GM21737 (cell line): ENCODE measurements around the gene HJURP.

Experiments
- ATAC-seq: cut with Tn5 transposase; IDR thresholded peaks from one replicate; pipeline ENCODE4 v1.9.1; 2021; ENCODE audit warnings: mild to moderate bottlenecking, moderate library complexity; ENCODE audit not compliant: unreplicated experiment

Gene HJURP

GRCh38 chr2:233816334-233816733 lies 38.0 kb downstream of the HJURP start:
- ATAC-seq, result no peak

GRCh38 chr2:233815861-233816260 lies 38.5 kb downstream of the HJURP start:
- no peak for ATAC-seq

GRCh38 chr2:233814056-233814835 lies 40.1 kb downstream of the HJURP start:
- no peak for ATAC-seq

GRCh38 chr2:233813236-233814055 lies 40.9 kb downstream of the HJURP start:
- no peak for ATAC-seq

GRCh38 chr2:233811732-233812131 lies 42.6 kb downstream of the HJURP start:
- no peak for ATAC-seq

GRCh38 chr2:233811087-233811486 lies 43.2 kb downstream of the HJURP start:
- ATAC-seq, result no peak

GRCh38 chr2:233810385-233810784 lies 44.0 kb downstream of the HJURP start:
- ATAC-seq, result no peak

- no peak for ATAC-seq
Observed at GRCh38 chr2:233807966-233808935, 46.1 kb downstream of the HJURP start.

- ATAC-seq, result no peak
Observed at GRCh38 chr2:233807215-233807865, 47.0 kb downstream of the HJURP start.

GRCh38 chr2:233803994-233804393 lies 50.3 kb downstream of the HJURP start:
- ATAC-seq, result no peak

- no peak for ATAC-seq
Observed at GRCh38 chr2:233803292-233803911, 50.9 kb downstream of the HJURP start.

- no peak for ATAC-seq
Observed at GRCh38 chr2:233802132-233802815, 52.1 kb downstream of the HJURP start.

- ATAC-seq, result no peak
Observed at GRCh38 chr2:233801357-233802131, 52.8 kb downstream of the HJURP start.

GRCh38 chr2:233800208-233800607 lies 54.1 kb downstream of the HJURP start:
- ATAC-seq, result no peak

GRCh38 chr2:233799716-233800115 lies 54.6 kb downstream of the HJURP start:
- ATAC-seq, result no peak

GRCh38 chr2:233799087-233799665 lies 55.2 kb downstream of the HJURP start:
- no peak for ATAC-seq

- no peak for ATAC-seq
Observed at GRCh38 chr2:233798335-233799086, 55.8 kb downstream of the HJURP start.

- ATAC-seq, result no peak
Observed at GRCh38 chr2:233796254-233796653, 58.1 kb downstream of the HJURP start.
